AG10803 (cell line): ENCODE data around the gene EXOC3L4.
"Not testable (repeated sequence)": the region's sequence is repeated elsewhere in the genome, so short reads cannot be mapped to it uniquely, and the experiment has no call there.

Experiments used
- DNase-seq: peaks from one replicate; pipeline ENCODE4 v3.0.0; 2010; ENCODE audit warnings: low read depth
- H3K4me3 ChIP-seq: 2 replicates; pipeline ENCODE4 v1.5.1; 2011; ENCODE audit warnings: mild to moderate bottlenecking, low read length, control low read depth
- CTCF ChIP-seq: conservative IDR thresholded peaks from 2 replicates; pipeline ENCODE4 v1.5.1; 2011; ENCODE audit warnings: mild to moderate bottlenecking, low read length, control low read depth, inconsistent platforms

Gene EXOC3L4

GRCh38 chr14:103146141-103146709 is 51.7 kb downstream of the EXOC3L4 start:
- no peak overlapping the region for H3K4me3 ChIP-seq
- no peak for DNase-seq
- TF ChIP-seq CTCF: no peak

- peak; percentile 25 for DNase-seq
- TF ChIP-seq CTCF: no peak
- H3K4me3 ChIP-seq: no peak overlapping the region
These were observed 55.1 kb downstream of the EXOC3L4 start for GRCh38 chr14:103149351-103150237.

- TF ChIP-seq CTCF: no peak
- no peak overlapping the region for H3K4me3 ChIP-seq
- no peak for DNase-seq
These were observed 56.9 kb downstream of the EXOC3L4 start for GRCh38 chr14:103151270-103151945.

- peak; percentile 74 for DNase-seq
These were observed 60.5 kb downstream of the EXOC3L4 start for GRCh38 chr14:103155010-103155409.

GRCh38 chr14:103155416-103155815 is 60.9 kb downstream of the EXOC3L4 start:
- DNase-seq, H3K4me3 ChIP-seq: not testable (repeated sequence)

More at GRCh38 chr14:103155010-103155409, 60.5 kb downstream of the EXOC3L4 start:
- H3K4me3 ChIP-seq: no peak overlapping the region
- TF ChIP-seq CTCF: no peak

GRCh38 chr14:103155826-103156394 is 61.4 kb downstream of the EXOC3L4 start:
- no peak for DNase-seq
- TF ChIP-seq CTCF: no peak
- H3K4me3 ChIP-seq: no peak overlapping the region

GRCh38 chr14:103156651-103157378 is 62.3 kb downstream of the EXOC3L4 start:
- no peak overlapping the region for H3K4me3 ChIP-seq
- TF ChIP-seq CTCF: no peak
- DNase-seq: no peak
